Testis (tissue), 2 donors: ENCODE results near the gene RARG.

ENCODE experiments used
- CTCF ChIP-seq, 3 experiments: fragments of 450-650 bp in 2 of 3; fragments of 200-600 bp in 1 of 3; sonication (generic) in 1 of 3; IDR thresholded peaks; one replicate each; pipeline ENCODE4 v1.5.1; 2016 to 2019; ENCODE audit warnings: antibody characterized with exemption in 3 of 3, mild to moderate bottlenecking in 2 of 3, moderate library complexity in 1 of 3
- POLR2A ChIP-seq: fragments of 450-650 bp; IDR thresholded peaks from one replicate; pipeline ENCODE4 v1.6.1; 2017; ENCODE audit warnings: antibody characterized with exemption, mild to moderate bottlenecking, moderate library complexity

GRCh38 chr12:53217051-53217930 lies 14.7 kb downstream of the RARG start:
- TF ChIP-seq CTCF (IDR thresholded peaks at IDR 0.05) = no peak
- no peak for TF ChIP-seq POLR2A
